Measurements from ENCODE around the gene ARFRP1.

Gene ARFRP1, protein sequence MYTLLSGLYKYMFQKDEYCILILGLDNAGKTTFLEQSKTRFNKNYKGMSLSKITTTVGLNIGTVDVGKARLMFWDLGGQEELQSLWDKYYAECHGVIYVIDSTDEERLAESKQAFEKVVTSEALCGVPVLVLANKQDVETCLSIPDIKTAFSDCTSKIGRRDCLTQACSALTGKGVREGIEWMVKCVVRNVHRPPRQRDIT

GRCh38 chr20:63707558-63708300 lies at the start of gene ARFRP1, which contains the start of gene ZGPAT:
TSS of gene ARFRP1 (minus strand) at chr20:63707976. CDS start at chr20:63707091, 885 bp downstream.
TSS of gene ZGPAT (plus strand) at chr20:63708039. CDS start at chr20:63708581, 542 bp downstream.
- peak; percentile 66 to 70 for DNase-seq (ENCODE audit: low read depth in 2 of 2, low spot score in 1 of 2)

DNA sequence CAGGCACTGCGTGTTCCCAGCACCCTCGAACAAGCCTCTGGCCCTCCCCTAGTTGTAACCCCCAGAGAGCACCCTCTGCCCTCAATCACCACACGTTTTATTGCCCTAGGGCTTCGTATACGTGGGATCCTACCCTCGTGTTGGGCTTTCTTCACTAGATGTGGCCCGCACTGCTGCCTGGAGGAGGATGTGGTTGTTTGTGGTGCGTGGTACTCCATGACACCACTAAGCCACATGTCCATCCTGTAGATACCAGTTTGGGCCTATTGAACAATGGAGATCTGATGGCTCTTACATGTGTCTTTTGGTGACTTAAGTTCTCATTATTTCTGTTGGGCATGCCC lies 48.8 kb upstream of the ARFRP1 start:
- no peak for DNase-seq (ENCODE audit: low read depth in 2 of 2, low spot score in 1 of 2)

DNA sequence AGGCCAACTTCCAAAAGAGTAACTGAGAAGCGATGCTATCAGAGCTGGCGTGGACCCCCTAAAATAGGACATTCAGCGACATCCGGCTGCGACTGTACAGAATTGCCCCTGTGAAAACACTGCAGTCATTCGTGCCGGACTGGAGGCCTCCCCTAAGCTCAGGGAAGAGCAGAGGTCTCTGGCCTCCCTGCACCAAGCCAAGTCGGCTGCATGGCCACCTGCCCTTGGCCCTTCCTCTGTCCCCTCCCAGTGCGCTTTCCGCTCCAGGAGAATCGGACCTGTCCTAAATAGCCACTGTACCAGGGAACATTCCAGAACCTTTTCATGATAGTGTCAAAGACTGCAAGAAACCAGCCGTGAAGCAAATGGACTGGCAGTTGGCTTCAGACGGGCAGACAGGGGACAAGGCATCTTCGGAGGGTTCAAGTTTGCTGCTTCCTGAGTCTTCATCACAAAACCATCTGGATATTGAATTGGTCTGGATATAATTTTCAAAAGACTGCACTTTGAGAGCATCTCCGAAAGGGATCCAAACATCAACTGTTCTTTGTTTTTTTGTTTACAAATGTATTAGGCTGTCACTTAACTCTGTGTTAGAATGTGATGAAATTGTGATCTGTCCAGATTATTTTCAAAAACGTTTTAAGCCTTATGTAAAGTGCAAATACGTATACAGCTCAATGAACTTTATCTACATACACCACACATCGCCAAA lies 48.3 kb upstream of the ARFRP1 start:
- no peak for DNase-seq (ENCODE audit: low read depth in 2 of 2, low spot score in 1 of 2)

DNA sequence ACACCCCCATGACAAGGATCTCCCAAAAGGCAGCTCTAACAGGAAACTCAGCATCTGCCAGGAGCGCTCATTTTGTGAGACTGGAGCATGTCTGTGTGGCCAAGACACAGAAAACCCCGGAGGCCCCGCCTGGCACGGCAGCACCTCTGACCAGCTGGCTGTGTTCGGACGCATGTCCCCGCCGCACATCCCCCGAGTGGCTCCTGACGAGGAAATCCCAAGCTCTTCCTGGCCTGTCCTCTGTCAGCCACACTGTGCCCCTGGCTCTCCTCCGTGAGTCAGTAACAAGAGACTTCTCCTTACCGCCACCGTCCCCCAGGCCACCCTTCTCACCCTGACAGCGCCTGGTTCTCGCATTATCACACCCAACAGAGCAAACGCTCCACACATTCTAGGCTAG lies 46.2 kb upstream of the ARFRP1 start:
- DNase-seq (ENCODE audit: low read depth in 2 of 2, low spot score in 1 of 2): no peak

DNA sequence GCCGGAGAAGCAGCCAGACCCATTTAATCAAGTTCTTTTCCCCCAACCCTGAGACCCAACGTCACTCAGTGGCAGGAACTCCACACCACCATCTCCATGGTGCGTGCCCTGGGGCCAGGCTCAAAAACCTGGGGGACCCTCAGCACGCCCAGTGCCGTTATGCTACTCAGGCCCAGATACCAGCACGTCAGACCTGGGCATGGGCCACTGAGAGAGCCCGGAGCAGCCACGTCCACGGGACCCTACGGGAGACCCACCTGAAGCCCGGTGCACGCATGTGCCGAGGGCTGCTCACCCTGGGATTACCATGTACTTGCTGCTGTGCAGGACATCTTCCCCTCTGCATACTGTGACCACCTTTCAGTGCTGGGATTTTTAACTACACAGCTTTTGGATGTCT lies 45.6 kb upstream of the ARFRP1 start:
- no peak for DNase-seq (ENCODE audit: low read depth in 2 of 2, low spot score in 1 of 2)

DNA sequence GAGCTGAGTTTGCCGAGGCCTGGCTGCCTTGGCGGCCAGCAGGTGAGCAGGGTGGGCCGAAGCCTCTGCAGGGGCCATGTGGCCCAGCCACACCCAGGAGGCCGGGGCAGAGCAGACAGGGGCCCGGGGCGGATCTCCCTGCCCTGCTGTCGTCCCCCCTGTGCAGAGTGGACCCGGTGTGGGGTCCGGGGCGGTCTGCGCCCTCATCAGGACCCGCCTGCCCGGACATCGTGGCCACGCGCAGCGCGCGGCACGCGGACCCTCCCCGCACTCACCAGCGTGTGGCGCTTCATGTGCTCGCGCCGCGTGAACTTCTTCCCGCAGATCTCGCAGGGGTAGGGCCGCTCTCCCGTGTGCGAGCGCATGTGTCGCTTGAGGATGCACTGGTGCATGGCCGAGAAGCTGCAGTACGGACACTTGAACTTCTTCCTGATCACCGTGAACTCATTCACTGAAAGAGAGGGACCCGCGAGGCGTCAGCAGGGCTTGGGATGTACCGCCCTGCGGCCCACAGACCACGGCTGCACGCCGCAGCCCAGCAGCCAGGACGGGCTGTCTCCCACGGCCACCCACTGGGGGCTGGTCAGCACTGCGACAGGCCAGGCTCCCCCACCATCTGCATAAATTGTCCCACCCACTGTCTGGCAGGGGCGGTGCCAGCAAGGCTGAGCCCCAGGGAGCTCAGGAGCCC lies 44.8 kb upstream of the ARFRP1 start:
- no peak for DNase-seq (ENCODE audit: low read depth in 2 of 2, low spot score in 1 of 2)

- no peak for DNase-seq (ENCODE audit: low read depth in 2 of 2, low spot score in 1 of 2)
These were observed 43.9 kb upstream of the ARFRP1 start for GRCh38 chr20:63751471-63752271.

DNA sequence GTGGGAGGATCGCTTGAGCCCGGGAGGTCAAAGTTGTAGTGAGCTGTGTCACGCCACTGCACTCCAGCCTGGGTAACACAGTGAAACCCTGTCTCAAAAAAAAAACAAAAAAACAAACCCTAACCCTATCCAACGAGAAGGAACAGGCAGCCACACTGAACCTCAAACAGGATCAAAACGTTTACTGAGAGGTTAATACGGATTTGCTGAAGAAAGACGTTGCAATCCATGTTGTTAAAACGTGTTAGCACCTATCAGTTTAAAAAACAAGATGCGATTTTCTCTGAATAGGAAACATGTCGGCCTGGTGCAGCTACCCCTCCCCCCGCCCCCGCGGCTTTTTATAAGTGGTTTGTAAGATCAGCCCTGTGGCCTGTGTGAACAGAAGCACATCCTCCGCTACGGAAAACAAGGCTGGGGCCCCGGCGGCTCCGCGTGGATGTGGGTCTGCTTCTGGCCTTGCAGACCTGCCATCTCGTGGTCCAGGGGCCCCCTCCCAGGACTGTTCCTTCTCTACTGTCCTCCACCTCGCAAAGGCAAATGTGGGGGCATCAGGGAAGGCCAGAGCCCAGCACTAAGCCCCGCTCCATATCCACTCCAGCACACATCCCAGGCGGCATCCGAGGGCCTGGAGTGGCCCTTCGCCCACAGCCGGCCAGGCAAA lies 43.2 kb upstream of the ARFRP1 start:
- no peak for DNase-seq (ENCODE audit: low read depth in 2 of 2, low spot score in 1 of 2)

GRCh38 chr20:63749597-63750508 lies 42.1 kb upstream of the ARFRP1 start:
- no peak for DNase-seq (ENCODE audit: low read depth in 2 of 2, low spot score in 1 of 2)

GRCh38 chr20:63748934-63749270 lies 41.1 kb upstream of the ARFRP1 start:
- DNase-seq (ENCODE audit: low read depth in 2 of 2, low spot score in 1 of 2): no peak

GRCh38 chr20:63748070-63748933 lies 40.5 kb upstream of the ARFRP1 start:
- no peak for DNase-seq (ENCODE audit: low read depth in 2 of 2, low spot score in 1 of 2)

- no peak for DNase-seq (ENCODE audit: low read depth in 2 of 2, low spot score in 1 of 2)
These were observed 39.9 kb upstream of the ARFRP1 start for GRCh38 chr20:63747622-63748069.

- DNase-seq (ENCODE audit: low read depth in 2 of 2, low spot score in 1 of 2): no peak
These were observed 39.1 kb upstream of the ARFRP1 start for GRCh38 chr20:63746751-63747315.

GRCh38 chr20:63745961-63746731 lies 38.4 kb upstream of the ARFRP1 start:
- no peak for DNase-seq (ENCODE audit: low read depth in 2 of 2, low spot score in 1 of 2)

- no peak for DNase-seq (ENCODE audit: low read depth in 2 of 2, low spot score in 1 of 2)
These were observed 37.6 kb upstream of the ARFRP1 start for GRCh38 chr20:63745424-63745805.

DNA sequence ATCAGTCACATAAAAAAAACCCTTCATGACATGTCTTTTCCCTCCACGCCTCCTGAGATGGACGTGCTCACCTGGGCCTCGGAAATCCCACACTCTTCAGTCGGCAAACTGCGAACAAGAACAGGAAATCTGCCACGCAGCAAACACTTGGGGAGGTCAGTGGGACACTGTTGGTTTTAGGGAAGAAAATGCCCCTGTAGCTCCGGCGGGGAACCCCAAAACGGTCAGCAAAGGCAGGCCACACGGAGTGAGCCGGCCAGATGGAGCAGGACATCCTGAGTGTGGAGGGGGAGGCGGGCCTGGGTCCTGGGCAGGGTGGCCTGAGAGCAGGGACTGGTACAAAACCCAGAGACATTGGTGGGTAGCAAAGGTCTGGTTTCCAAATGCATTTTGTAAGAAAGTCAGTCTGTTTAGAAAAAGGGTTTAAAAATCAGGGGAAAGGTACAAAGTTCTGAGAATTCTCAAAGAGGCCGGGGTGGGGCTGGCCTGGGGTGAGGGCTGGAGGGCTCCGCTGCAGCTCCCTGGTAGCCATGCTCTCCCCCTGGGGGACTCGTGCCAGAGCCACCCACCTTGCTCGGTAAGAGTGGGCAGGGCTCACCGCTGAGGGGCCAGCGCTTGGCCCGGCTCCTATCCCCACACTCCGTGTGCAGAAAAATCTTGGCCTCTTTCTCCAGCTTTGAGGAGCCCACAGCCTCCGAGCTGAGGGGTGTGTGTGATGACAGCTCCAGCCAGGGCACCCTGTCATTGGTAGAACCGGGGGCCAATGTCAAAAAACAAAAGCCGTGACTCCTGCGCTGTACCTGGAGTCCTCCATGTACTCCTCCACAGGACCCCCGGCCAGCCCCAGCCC lies 37.0 kb upstream of the ARFRP1 start:
- DNase-seq (ENCODE audit: low read depth in 2 of 2, low spot score in 1 of 2): no peak

All from stimulated activated CD8-positive, alpha-beta memory T cell treated with anti-CD3 and anti-CD28 coated beads, Interleukin-4, amount 100 ng/mL, for 1 hour (primary cell).